Endothelial cell of hepatic sinusoid (primary cell): Measurements from ENCODE around the gene OR4C45.
"Not testable (repeated sequence)": the region's sequence is repeated elsewhere in the genome, so short reads cannot be mapped to it uniquely, and the experiment has no call there.

Experiments
- in situ Hi-C: cut with HindIII; loops from 2 replicates; pipeline ENCODE4 v1.10.0; 2017; ENCODE audit warnings: low sequenced_read_pairs

OR4C45 gene

DNA sequence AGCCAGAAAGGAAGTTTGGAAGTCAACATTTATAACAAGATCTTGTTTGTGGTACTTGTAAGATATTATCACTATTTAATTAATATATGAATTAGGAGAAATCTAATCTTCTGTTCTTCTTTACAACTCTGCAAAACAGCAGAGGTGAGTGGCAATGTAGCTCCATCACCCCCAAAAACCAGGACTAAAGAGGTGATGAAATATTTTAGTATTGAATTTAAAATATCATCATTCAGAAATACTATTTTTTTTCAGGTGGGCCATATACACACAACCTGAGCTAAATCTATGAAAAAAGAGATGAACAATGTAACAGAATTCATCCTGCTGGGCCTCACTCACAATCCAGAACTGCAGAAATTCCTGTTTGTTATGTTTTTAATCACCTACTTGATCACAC, at the start of gene OR4C45:
Gene OR4C45 (plus strand): TSS at position 301 of the 400 bp plus-strand sequence.
- in situ Hi-C loops = no loop called here

DNA sequence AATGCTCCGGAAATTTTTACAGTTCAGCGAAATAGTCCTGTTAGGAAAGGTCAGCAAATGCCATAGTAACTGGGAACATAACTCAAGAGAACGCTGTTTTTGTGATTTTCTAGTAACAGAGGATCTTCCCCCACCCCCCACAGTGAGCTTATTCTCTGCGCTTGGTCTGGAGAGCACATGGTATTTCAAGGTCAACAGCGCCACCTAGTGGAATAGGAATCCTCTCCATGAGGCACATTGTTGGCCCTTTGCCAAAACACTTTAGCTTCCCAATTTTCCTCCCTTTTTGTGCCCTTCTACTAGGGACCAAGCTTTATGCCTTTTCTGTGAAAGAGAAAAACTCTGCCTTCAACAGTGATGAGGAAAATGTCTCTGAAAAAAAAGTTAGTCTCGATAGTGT, 37.1 kb upstream of the OR4C45 start:
- in situ Hi-C loops = no loop called here

DNA sequence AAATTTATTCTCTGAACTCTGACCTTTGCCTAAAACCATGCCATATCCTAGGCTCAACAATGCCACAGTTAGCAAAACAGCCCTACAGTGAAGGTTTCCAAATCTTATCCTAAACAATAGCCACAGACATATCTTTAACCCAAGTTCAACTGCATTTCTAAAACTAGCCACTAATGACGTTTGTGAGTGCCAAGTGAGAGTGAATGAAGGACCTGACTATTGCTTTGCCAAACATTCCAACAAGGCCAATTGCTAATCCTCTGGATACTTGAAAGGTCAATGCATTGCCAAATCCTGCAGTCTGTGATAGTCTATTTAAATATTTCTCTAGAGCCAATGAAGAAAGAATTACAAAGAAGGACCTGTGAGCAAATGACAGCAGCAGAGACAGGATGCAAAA, 2.5 kb upstream of the OR4C45 start:
- in situ Hi-C loops = no loop called here

DNA sequence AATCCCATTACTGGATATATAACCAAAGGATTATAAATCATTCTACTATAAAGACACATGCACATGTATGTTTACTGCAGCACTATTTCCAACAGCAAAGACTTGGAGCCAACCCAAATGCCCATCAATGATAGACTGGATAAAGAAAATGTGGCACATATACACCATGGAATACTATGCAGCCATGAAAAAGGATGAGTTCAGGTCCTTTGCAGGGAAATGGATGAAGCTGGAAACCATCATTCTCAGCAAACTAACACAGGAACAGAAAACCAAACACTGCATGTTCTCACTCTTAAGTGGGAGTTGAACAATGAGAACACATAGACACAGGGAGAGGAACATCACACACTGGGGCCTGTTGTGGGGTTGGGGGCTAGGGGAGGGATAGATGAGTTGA, 3.6 kb downstream of the OR4C45 start:
- in situ Hi-C loops = not testable (repeated sequence)

DNA sequence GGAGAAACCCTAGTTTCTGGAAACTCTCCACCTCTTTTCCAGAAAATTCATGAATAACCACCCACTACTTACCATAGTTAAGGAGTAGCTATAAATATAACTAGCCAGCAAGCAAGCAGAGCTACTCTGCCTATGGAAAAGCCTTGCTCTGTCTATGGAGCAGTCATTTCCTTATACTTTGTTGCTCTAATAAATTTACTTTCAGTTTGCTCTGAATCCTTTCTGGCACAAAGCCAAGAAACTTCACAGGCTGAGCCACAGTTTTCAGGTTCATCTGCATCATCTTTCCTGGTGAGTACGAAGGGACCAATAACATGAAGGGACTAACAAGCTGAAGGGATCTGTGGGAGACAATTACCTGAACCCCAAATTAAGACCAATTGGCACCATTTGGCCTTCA, 4.6 kb downstream of the OR4C45 start:
- in situ Hi-C loops = no loop called here

DNA sequence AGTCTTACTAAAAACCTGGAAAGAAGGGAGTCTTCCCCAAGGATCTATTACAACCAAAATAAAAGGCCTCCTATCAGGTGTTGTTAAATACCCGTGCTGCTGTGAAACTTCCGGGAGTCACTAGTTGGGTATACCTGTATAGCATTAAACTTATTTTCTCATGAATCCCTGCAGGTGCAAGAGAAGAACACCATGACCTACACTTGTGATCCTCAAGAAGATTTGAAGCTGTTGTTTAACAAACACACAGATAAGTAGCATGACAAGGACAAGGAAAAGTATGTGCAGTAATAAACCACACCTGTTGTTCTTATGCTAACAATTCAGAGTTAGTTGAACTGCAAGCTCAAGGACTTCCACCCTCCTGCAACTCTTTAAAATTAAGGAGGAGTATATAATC, 12.0 kb downstream of the OR4C45 start:
- in situ Hi-C loops = no loop called here

DNA sequence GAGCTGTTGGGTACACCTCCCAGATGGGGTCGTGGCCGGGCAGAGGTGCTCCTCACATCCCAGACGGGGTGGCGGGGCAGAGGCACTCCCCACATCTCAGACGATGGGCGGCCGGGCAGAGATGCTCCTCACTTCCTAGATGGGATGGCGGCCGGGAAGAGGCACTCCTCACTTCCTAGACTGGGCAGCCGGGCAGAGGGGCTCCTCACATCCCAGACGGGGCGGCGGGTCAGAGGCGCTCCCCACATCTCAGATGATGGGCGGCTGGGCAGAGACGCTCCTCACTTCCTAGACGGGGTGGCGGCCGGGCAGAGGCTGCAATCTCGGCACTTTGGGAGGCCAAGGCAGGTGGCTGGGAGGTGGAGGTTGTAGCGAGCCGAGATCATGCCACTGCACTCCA, 30.4 kb downstream of the OR4C45 start:
- in situ Hi-C loops = not testable (repeated sequence)

DNA sequence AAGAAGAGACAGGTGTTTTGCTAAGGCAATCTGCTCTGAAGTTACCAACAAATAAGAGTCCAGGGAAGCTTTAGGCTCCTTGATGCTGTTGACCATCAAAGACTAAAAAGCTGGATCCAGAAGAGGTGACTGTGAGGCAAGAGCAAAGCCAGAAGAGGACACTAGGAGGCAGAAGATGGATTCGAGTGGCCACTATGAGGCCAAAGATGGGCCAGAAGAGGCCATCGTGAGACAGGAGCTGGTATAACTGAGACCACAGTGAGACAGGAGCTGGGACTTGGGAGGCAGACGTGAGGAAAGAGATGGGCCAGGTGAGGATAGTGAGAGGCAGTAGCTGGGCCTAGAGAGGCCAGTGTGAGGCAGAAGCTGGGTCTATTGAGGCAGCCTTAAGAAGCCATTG, 37.7 kb downstream of the OR4C45 start:
- in situ Hi-C loops = no loop called here

DNA sequence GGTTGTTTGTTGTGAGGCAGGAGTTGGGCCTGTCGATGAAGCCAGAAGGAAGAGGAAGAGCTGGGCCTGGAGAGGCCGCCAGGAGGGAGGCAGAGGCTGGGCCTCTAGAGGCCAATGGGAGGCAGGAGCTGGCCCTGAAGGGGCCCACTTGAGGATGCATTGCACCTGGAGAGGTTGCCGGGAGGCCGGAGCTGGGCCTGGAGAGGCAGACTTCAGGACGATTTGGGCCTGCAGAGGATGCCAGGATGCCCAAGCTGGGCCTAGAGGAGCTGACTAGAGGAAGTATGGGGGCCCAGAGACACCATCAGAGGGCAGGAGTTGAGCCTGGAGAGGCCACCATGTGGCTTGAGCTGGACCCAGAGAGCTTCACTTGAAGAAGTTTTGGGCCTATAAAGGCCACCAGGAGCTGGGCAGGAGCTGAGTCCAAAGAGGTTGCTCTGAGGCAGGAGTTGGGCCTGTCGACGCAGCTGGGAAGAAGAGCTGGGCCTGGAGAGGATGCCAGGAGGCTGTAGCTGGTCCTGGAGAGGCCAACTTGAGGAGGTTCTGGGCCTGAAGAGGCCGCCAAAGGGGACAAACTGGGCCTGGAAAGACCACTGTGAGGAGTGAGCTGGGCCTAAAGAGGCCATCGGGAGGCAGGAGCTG, 39.0 kb downstream of the OR4C45 start:
- in situ Hi-C loops = no loop called here

DNA sequence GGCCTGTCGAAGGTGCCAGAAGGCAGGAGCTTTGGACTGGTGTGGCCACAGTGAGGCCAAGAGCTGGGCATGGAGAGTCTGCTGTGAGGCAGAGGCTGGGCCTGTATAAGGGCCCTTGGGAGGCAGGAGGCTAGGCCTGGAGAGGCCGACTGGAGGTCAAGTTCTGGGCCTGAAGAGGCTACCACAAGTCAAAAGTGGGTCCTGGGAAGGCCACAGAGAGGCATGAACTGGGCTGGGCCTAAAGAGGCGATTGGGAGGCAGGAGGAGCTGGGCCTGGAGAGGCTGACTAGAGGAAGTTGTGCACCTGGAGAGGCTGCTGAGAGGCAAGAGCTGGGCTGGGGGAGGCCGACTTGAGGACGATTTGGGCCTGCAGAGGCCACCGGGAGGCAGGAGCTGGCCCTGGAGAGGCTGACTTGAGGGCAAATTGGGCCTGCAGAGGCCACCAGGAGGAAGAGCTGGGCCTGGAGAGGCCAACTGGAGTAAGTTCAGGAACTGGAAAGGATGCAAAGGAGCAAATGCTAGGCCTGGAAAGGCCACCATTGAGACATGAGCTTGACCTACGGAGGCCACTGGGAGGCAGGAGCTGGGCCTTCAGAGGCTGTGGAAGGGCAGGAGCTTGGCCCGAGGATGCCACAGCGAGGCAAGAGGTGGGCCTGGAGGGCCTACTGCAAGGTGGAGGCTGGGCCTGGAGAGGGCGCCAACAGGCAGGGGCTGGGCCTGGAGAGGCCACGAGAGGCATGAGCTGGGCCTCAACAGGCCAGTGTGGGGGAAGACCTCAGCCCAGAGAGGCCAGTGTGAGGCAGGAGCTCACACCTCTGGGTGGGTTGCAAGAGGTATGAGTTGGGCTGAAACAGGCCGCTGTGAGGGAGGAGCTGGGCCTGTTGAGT, 39.8 kb downstream of the OR4C45 start:
- in situ Hi-C loops = no loop called here

DNA sequence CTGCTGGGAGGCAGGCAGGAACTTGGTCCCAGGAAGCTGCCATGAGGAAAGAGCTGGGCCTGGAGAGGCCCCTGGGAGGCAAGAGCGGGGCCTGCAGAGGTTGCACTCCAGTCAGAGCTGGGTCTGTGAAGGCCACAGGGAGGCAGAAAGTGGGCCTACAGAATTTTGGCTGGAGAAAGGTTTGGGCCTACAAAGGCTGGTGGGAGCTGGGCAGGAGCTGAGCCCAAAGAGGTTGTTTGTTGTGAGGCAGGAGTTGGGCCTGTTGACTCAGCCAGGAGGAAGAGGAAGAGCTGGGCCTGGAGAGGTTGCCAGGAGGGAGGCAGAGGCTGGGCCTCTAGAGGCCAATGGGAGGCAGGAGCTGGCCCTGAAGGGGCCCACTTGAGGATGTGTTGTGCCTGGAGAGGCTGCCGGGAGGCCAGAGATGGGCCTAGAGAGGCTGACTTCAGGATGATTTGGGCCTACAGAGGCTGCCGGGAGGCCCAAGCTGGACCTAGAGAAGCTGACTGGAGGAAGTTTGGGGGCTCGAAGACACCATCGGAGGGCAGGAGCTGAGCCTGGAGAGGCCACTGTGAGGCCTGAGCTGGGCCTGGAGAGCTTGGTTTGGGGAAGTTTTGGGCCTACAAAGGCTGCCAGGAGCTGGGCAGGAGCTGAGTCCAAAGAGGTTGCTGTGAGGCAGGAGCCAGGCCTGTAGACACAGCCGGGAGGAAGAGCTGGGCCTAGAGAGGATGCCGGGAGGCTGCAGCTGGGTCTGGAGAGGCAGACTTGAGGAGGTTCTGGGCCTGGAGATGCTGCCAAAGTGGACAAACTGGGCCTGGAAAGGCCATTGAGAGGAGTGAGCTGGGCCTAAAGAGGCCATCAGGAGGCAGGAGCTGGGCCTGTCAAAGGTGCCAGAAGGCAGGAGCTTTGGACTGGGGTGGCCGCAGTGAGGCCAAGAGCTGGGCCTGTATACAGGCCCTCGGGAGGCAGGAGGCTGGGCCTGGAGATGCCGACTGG, 40.7 kb downstream of the OR4C45 start:
- in situ Hi-C loops = no loop called here

DNA sequence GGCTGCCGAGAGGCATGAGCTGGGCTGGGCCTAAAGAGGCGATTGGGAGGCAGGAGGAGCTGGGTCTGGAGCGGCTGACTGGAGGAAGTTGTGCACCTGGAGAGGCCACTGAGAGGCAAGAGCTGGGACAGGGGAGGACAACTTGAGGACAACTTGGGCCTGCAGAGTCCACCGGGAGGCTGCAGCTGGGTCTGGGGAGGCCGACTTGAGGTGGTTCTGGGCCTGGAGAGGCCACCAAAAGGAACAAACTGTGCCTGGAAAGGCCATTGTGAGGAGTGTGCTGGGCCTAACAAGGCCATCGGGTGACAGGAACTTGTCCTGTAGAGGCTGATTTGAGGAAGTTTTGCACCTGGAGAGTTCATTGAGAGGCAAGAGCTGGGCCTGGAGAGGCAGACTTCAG, 41.5 kb downstream of the OR4C45 start:
- in situ Hi-C loops = no loop called here

DNA sequence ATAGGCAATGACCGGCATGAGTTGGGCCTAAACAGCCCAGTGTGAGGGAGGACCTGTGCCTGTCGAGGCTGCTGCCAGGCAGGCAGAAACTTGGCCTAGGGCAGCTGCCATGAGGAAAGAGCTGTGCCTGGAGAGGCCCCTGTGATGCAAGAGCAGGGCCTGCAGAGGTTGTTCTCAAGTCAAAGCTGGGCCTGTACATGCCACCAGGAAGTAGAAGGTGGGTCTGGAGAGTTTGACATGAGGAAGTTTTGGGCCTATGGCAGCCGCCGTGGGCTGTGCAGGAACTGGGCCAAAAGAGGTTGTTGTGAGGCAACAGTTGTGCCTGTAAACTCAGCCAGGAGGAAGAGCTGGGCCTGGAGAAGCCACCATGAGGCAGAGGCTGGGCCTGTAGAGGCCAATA, 43.2 kb downstream of the OR4C45 start:
- in situ Hi-C loops = no loop called here

DNA sequence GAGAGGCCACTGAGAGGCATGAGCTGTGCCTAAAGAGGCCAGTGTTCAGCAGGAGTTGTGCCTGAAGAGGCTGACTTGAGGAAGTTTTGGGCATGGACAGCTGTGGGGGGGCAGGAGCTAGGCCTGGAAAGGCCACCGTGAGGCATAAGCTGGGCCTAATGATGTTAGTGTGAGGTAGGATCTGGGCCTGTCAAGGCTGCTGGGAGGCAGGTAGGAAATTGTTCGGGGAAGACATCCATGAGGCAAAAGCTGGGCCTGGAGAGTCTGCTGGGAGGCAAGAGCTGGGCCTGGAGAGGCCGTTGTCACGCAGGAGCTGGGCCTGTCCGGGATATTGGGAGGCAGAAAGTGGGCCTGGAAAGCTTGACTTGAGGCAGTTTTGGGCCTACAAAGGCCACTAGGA, 44.9 kb downstream of the OR4C45 start:
- in situ Hi-C loops = no loop called here

DNA sequence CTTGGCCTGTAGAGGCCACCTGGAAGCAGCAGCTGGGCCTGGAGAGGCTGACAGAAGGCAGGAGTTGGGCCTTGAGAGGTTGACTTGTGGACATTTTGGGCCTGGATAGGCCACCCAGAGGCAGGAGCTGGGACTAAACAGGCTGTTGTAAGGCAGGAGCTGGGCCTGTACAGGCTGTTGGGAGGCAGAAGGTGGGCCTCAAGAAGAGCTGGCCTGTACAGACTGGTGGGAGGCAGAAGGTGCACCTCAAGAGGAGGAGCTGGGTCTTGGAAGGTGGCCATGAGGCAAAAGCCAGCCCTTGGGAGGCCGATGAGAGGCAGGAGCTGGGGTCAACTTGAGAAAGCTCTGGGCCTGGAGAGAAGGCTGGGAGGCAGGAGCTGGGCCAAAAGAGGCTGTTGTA, 45.3 kb downstream of the OR4C45 start:
- in situ Hi-C loops = no loop called here

DNA sequence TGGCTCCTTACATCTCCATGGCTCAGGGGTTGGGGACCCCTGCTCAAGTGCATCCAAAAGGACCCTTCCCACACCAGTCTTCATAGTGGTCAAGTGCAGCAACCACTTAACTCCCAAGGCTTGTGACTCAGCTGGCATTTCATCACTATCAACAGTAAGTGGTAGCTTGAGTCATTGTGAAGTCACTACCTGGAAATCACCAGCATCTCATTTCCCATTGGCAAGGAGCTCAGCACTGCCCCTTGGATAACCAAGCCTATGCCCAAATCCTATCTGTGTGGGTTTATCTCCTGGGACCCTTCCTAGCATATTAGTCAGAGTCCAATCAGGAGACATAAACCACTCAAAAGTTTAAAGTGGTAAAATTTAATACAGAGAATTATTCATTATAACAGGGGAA, 46.3 kb downstream of the OR4C45 start:
- in situ Hi-C loops = not testable (repeated sequence)

DNA sequence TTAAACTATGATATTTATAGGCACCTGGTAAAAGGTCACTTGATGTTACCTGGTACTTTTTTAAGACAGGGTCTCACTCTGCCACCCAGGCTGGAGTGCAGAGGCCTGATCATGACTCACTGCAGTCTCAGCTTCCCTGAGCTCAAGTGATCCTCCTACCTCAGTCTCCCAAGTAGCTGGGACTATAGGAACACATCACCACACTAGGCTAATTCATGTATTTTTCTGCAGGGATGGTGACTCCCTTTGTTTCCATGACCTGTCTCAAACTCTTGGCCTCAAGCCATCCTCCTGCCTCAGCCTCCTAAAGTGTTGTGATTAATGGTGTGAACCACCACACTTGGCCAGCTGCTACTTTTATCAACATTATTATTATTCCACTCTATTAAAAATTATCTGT, 47.6 kb downstream of the OR4C45 start:
- in situ Hi-C loops = no loop called here
